CD4-positive, alpha-beta T cell treated with Interleukin-4 for 1 hour (primary cell): ENCODE measurements around the gene NDUFC2.
A peak's percentile ranks its signal among the peaks of the same experiment; 100 is the strongest.
"Not testable (repeated sequence)": the region's sequence is repeated elsewhere in the genome, so short reads cannot be mapped to it uniquely, and the experiment has no call there.

Source experiments
- DNase-seq, 2 donors: peaks; one replicate each; pipeline ENCODE4 v3.0.0-alpha.2; 2020 to 2022

Gene NDUFC2

GRCh38 chr11:78049348-78049747 is 30.3 kb downstream of the NDUFC2 start:
- DNase-seq = no peak

GRCh38 chr11:78048561-78048960 is 31.1 kb downstream of the NDUFC2 start:
- DNase-seq = no peak

- no peak for DNase-seq
Measured at GRCh38 chr11:78046486-78046854, 33.2 kb downstream of the NDUFC2 start.

GRCh38 chr11:78045851-78046485 is 33.7 kb downstream of the NDUFC2 start:
- peak; percentile 62 to 68 for DNase-seq

GRCh38 chr11:78044706-78045105 is 35.0 kb downstream of the NDUFC2 start:
- DNase-seq = no peak

GRCh38 chr11:78041843-78042440 is 37.7 kb downstream of the NDUFC2 start:
- DNase-seq = no peak

- DNase-seq = not testable (repeated sequence)
Measured at GRCh38 chr11:78041380-78041719, 38.3 kb downstream of the NDUFC2 start.

- no peak for DNase-seq
Measured at GRCh38 chr11:78040691-78041379, 38.8 kb downstream of the NDUFC2 start.

GRCh38 chr11:78039919-78040671 is 39.6 kb downstream of the NDUFC2 start:
- DNase-seq = no peak

GRCh38 chr11:78039391-78039918 is 40.2 kb downstream of the NDUFC2 start:
- no peak for DNase-seq

- DNase-seq = no peak
Measured at GRCh38 chr11:78038697-78039313, 40.9 kb downstream of the NDUFC2 start.

- DNase-seq = no peak
Measured at GRCh38 chr11:78037825-78038620, 41.6 kb downstream of the NDUFC2 start.

GRCh38 chr11:78037056-78037455 is 42.6 kb downstream of the NDUFC2 start:
- DNase-seq = no peak

GRCh38 chr11:78036313-78036712 is 43.3 kb downstream of the NDUFC2 start:
- DNase-seq = no peak

GRCh38 chr11:78034623-78035022 is 45.0 kb downstream of the NDUFC2 start:
- no peak for DNase-seq

- DNase-seq = no peak
Measured at GRCh38 chr11:78033040-78033439, 46.6 kb downstream of the NDUFC2 start.

- no peak for DNase-seq
Measured at GRCh38 chr11:78032090-78032489, 47.6 kb downstream of the NDUFC2 start.

GRCh38 chr11:78031629-78032028 is 48.0 kb downstream of the NDUFC2 start:
- no peak for DNase-seq

- DNase-seq = no peak
Measured at GRCh38 chr11:78030429-78031325, 49.0 kb downstream of the NDUFC2 start.

- not testable (repeated sequence) for DNase-seq
Measured at GRCh38 chr11:78028423-78028822, 51.2 kb downstream of the NDUFC2 start.

- no peak for DNase-seq
Measured at GRCh38 chr11:78027759-78028158, 51.9 kb downstream of the NDUFC2 start.
